ENCODE data around the gene SNAP25.

DNA sequence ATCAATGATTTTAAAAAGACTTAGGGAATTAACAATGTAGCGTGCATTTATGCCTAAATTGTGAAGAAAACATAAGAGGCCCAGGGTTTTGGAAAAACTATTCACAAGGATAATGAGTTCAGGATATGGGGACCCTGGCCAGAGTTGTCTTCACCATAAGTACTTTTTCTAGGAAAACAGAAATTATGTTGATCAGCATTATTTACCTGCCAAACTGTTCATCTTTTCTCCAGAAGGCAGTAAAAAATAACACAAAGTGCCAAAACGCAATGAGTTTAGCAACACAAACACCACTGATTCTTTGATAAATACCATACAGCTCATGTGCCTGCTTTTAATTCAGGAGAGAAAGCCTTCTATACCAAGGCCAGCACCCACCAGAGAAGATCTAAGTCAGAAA is 43.1 kb downstream of the SNAP25 start:
- TF ChIP-seq, protein P1, sequence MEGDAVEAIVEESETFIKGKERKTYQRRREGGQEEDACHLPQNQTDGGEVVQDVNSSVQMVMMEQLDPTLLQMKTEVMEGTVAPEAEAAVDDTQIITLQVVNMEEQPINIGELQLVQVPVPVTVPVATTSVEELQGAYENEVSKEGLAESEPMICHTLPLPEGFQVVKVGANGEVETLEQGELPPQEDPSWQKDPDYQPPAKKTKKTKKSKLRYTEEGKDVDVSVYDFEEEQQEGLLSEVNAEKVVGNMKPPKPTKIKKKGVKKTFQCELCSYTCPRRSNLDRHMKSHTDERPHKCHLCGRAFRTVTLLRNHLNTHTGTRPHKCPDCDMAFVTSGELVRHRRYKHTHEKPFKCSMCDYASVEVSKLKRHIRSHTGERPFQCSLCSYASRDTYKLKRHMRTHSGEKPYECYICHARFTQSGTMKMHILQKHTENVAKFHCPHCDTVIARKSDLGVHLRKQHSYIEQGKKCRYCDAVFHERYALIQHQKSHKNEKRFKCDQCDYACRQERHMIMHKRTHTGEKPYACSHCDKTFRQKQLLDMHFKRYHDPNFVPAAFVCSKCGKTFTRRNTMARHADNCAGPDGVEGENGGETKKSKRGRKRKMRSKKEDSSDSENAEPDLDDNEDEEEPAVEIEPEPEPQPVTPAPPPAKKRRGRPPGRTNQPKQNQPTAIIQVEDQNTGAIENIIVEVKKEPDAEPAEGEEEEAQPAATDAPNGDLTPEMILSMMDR (IDR thresholded peaks at IDR 0.05) = no peak
- TF ChIP-seq POLR2A (IDR thresholded peaks at IDR 0.05) = no peak

Measured in suprapubic skin (tissue), 3 donors.